HG03025 (cell line): Measurements from ENCODE around the gene PXMP4.

Experiments
- ATAC-seq: cut with Tn5 transposase; IDR thresholded peaks from one replicate; pipeline ENCODE4 v1.9.1; 2021; ENCODE audit warnings: mild to moderate bottlenecking, moderate library complexity; ENCODE audit not compliant: unreplicated experiment, low FRiP score

PXMP4 gene

GRCh38 chr20:33671573-33672288 is 48.4 kb downstream of the PXMP4 start:
- ATAC-seq, result no peak

DNA sequence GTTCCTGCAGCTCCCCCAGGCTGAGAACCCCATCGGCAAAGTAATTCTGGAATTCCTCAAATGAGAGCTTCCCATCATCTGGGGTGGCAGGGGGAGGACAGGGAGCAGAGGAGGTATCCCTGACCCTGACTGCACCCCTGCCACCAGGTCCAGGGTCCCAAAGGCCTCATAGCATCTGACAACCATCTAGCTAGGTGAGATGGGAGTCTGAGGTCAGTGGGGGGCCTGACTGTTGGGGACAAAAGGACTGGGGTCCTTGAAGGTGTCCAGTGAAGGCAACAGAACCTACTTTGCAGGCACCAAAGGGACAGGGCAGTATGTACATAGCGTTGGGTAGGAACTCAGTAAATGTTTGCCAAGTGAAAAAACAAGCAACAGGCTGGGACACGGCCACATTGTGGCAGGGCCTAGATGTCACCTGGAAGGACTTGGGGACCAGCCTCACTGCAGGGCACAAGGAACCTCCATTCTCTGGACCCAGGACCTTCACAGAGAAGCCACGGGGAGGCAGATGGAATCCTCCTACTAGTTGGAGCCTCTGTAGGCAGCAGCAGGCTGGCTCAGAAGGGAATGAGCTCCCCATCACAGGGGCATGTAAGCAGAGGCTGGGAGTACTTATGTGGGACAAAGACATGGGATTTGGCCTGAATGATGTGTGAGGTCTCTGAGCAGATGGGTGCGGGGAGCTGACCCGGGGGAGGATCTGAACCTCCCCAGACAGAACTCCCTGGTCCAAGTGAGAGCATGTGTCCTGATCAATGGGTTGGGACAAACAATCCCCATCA is 49.2 kb downstream of the PXMP4 start:
- no peak for ATAC-seq

DNA sequence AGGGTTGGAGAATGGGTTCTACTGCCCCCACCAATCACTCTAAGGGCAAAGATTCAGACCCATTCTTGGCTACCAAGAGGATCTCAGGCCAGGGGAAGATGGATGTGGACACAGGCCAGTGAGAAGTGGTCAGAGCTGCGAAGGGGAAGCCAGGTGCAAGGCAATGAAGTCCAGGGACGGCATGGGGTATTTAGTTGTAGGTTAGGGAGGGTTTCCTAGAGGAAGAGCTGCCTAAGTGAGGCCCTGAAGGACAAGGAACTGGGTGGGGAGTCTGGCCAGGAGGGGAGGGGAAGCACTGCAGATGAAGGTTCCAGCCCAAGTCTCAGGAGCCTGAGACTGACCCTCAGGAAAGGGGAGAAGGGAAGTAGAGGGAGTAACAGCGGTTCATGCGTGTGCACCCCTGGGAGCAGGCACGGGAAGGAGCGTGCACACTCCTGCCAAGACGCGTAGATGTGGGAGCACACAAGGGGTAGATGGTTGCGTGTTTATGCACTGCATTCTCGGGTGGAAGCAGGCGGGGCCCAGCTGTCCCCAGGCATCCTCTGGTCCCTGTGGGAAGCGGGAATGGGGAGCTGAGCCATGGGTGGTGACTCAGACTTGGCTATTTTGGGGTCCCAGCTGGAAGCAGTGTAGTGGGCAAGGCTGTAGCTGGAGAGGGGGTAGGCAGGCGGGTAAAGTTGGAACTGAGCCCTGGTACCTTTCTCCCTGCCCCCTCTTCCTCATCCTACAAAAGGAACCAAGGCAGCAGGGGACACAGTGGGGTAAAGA is 50.1 kb downstream of the PXMP4 start:
- no peak for ATAC-seq

DNA sequence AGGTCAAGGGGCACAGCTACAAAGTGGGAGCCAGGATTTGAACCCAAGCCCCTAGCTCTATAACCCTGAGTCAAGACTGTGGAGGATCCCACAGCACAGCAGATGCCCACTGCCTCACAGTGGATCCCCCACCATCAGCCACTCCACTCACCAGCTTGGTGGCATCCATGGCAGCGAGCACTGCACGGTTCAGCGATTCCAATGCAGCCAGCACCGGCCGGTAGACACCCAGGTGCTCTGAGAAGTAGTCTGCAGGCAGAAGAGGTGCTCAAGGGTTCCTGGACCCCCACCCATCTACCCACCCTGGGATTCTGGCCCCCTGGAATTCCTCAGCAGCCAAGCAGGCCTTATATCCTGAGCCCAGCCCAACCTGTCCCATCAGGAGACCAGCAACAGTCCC is 50.9 kb downstream of the PXMP4 start:
- no peak for ATAC-seq

- no peak for ATAC-seq
These were observed 51.5 kb downstream of the PXMP4 start for GRCh38 chr20:33668466-33669155.

DNA sequence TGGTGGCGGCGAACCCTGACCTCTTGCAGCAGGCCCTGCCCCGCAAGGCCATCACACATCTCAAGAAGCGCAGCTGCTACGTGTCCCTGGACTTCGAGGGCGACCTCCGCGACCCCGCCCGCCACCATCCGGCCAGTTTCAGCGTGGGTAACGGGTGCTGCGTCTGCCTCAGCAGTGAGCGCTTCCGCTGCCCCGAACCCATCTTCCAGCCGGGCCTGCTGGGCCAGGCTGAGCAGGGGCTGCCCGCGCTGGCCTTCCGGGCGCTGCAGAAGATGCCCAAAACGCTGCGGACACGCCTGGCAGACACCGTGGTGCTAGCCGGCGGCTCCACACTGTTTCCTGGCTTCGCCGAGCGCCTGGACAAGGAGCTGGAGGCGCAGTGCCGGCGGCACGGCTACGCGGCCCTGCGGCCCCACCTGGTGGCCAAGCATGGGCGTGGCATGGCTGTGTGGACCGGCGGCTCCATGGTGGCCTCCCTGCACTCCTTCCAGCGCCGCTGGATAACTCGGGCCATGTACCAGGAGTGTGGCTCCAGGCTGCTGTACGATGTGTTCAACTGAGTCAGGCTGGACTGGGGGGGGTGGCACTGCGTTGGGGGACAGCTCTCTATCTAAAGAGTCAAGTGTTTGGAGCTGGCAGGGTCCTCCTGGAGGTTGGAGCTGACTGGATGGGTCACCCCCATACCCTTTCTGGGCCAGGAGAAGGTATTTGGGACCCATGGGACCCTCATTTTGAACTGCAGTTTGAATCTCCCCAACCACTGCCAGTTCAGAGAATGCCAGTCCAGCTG is 52.2 kb downstream of the PXMP4 start:
- peak; percentile 27 for ATAC-seq

- peak; percentile 15 for ATAC-seq
These were observed 52.9 kb downstream of the PXMP4 start for GRCh38 chr20:33667245-33667675.

DNA sequence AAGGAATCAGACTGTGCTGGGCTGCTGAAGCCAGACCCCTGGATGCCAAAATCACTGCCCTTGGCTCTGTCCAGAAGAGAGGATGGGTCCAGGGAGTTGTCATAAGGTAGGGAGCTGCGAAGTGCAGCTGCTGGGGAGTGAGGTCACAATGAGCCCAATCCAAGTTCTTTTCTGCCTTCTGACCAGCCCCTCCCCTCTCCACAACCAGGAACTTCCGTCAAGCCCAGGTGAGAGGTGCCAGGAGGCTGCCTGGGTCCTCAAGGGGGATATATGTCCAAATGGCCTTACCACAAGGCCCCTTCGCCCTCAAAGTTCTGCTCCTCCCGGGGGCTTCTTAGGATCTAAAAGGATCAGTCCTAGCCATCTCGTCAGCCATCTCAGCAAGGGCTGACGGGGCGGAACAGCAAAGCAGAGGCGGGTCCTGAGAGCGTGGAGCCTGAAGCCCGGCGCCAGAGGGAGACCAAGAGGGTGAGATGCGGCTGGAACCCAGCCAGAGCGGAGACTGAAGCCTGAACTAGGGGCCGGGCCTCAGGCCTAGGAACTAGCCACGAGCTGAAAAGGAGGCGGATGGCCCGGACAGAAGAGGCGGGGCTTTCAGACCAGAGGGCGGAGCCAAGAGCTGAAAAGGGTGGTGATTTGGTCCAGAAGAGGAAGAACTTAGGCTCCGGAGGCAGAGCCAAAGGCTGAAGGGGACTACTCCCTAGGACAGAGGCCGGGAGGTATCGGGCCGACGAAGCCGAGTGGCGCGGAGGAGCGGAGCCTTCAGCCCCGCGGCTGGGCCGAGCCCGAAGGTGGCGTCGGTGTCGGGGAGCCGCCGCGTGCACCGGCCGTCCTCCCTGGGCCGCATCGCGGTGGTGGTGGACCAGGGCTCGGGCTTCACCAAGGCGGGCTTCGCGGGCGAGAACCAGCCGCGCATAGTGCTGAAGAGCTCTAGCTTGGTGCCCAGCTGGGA is 53.5 kb downstream of the PXMP4 start, which contains the start of gene ACTL10:
TSS of gene ACTL10 (plus strand) at position 651 of the 952 bp plus-strand sequence. CDS start 555 bp downstream, outside the sequence.
- ATAC-seq, result peak; percentile 65

- no peak for ATAC-seq
These were observed 55.4 kb downstream of the PXMP4 start for GRCh38 chr20:33664762-33665144.

- no peak for ATAC-seq
These were observed 55.9 kb downstream of the PXMP4 start for GRCh38 chr20:33664085-33664761.

DNA sequence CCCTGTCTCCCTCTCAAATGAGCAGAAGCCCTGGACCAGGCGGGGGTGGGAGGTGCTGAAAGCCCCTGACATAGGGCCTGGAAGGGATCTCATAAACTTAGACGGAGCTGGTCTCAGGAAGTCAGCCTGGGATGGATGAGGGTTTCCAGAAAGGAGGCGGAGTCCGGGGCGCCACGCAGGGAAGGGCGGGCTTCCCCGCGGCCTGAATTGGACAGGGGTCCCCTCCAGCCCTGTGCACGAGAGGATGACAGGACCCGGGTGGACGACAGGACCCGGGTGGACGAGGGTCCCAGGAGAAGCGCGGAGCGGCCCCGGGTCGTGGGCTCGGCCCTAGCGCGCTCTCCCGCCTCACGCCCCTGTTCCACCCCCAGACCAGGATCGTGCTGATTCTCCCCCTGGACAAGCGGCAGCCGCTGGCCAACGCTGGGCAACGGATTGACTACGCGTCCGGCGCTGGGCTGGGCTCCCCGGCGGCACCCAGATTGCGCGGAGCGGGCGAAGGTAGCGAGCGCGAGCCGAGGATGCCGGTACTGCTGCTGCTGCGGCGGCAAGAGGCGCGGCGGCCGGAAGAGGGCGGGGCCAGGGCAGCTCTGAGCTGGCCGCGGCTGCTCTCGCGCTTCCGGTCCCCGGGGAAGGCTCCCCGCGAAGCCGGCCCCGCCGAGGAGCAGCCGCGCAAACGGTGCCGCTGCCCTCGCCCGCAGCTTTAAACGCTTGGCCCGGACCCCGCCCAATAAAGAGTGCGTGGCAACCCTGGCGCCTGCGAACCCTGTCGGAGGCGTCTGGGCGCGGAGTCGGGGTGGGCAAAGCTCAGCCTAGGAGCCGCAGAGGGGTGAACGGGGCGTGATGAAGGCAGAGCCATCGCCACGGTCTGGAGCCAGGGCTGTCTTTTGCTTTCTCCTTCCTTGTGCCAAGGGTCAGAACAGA is 56.7 kb downstream of the PXMP4 start:
- ATAC-seq, result no peak

GRCh38 chr20:33662172-33662571 is 57.9 kb downstream of the PXMP4 start, which contains the start of gene C20orf144:
Gene C20orf144 (plus strand): TSS chr20:33662327. CDS start chr20:33662346, 19 bp downstream.
- no peak for ATAC-seq

GRCh38 chr20:33660685-33661058 is 59.4 kb downstream of the PXMP4 start:
- ATAC-seq, result no peak

- ATAC-seq, result no peak
These were observed 60.0 kb downstream of the PXMP4 start for GRCh38 chr20:33660035-33660684.

GRCh38 chr20:33659341-33660034 is 60.6 kb downstream of the PXMP4 start:
- no peak for ATAC-seq

DNA sequence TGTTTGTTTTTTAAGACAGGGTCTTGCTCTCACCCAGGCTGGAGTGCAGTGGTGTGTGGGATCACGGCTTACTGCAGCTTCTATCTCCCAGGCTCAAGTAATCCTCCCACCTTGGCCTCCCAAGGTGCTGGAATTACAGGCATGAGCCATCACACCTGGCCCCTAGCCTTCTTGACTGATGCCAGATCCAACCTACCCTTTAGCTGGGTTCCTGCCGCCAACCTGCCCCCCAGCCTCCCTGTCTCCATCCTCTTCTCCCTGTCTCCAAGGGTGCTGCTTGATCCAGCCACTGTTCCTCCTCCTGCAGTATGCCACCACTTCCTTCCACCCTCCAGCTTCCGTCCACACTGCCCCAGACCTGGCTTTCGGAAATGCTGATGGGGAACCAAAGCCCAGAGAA is 61.2 kb downstream of the PXMP4 start:
- no peak for ATAC-seq
